CD14-positive monocyte (primary cell): Measurements from ENCODE around the gene ST7. TPM values are rescaled to one million over a fixed set of nuclear protein-coding genes. Genes with fewer than 3 reads are reported as not detected.

Experiments
- DNase-seq, 3 donors: peaks; one replicate each; pipeline ENCODE4 v3.0.0-alpha.2; 2011 to 2022
- H2AFZ ChIP-seq: 2 replicates; pipeline ENCODE4 v1.6.0; 2012; ENCODE audit warnings: mild to moderate bottlenecking, low read depth, low read length, inconsistent platforms; ENCODE audit not compliant: insufficient read depth, poor library complexity, severe bottlenecking
- H3K27ac ChIP-seq, 2 donors: 1 replicate in 1 of 2; 2 replicates in 1 of 2; pipeline ENCODE4 v1.5.1; 2012 to 2013; ENCODE audit warnings: low read length in 2 of 2, control low read depth in 1 of 2, inconsistent platforms in 1 of 2, low read depth in 1 of 2, mild to moderate bottlenecking in 1 of 2
- H3K27me3 ChIP-seq, 2 donors: one replicate each; pipeline versions ENCODE4 v1.6.0 to v1.6.1; 2011 to 2013; ENCODE audit warnings: low read length in 2 of 2; ENCODE audit not compliant: control insufficient read depth in 2 of 2, insufficient read depth in 2 of 2
- H3K36me3 ChIP-seq, 2 donors: replicated peaks in 1 of 2; 1 replicate in 1 of 2; 2 replicates in 1 of 2; pipeline versions ENCODE4 v1.5.1 to v1.6.1; 2012 to 2013; ENCODE audit warnings: low read length in 2 of 2, control low read depth in 1 of 2, inconsistent platforms in 1 of 2, mild to moderate bottlenecking in 1 of 2; ENCODE audit not compliant: insufficient read depth in 2 of 2, control insufficient read depth in 1 of 2
- H3K4me1 ChIP-seq, 2 donors: 1 replicate in 1 of 2; 2 replicates in 1 of 2; pipeline versions ENCODE4 v1.5.1 to v1.6.1; 2012 to 2013; ENCODE audit warnings: low read length in 2 of 2, control low read depth in 1 of 2, inconsistent platforms in 1 of 2, mild to moderate bottlenecking in 1 of 2, moderate library complexity in 1 of 2; ENCODE audit not compliant: insufficient read depth in 2 of 2, control insufficient read depth in 1 of 2
- H3K4me2 ChIP-seq: replicated peaks from 2 replicates; pipeline ENCODE3; 2012; ENCODE audit warnings: low read length, moderate library complexity, mild to moderate bottlenecking; ENCODE audit not compliant: poor library complexity, severe bottlenecking; ENCODE audit errors: extremely low read depth
- H3K4me3 ChIP-seq, 3 experiments: fragments of 200-600 bp in 1 of 3; sonication (generic) in 1 of 3; replicated peaks in 1 of 3; 1 replicate in 2 of 3; 2 replicates in 1 of 3; pipeline ENCODE4 v1.5.1; 2011 to 2013; ENCODE audit warnings: low read length in 3 of 3, mild to moderate bottlenecking in 3 of 3, control low read depth in 2 of 3, low read depth in 2 of 3, inconsistent platforms in 1 of 3, moderate library complexity in 1 of 3
- H3K79me2 ChIP-seq: 2 replicates; pipeline ENCODE4 v1.6.0; 2012; ENCODE audit warnings: mild to moderate bottlenecking, control low read depth, inconsistent platforms, low read length, moderate library complexity; ENCODE audit not compliant: insufficient read depth
- H3K9ac ChIP-seq: 2 replicates; pipeline ENCODE4 v1.6.0; 2017; ENCODE audit warnings: low read length, mild to moderate bottlenecking; ENCODE audit not compliant: insufficient read depth, poor library complexity, severe bottlenecking
- H3K9me3 ChIP-seq, 2 donors: replicated peaks in 1 of 2; 1 replicate in 1 of 2; 2 replicates in 1 of 2; pipeline versions ENCODE4 v1.5.1 to v1.6.1; 2012 to 2013; ENCODE audit warnings: low read length in 2 of 2, control low read depth in 1 of 2; ENCODE audit not compliant: control insufficient read depth in 1 of 2, insufficient read depth in 1 of 2
- H4K20me1 ChIP-seq: 2 replicates; pipeline ENCODE4 v1.6.0; 2012; ENCODE audit warnings: mild to moderate bottlenecking, low read length, control low read depth, moderate library complexity; ENCODE audit not compliant: insufficient read depth
- H3K27ac Mint-ChIP-seq, 7 donors: one replicate each; pipeline ENCODE4 v1.8.0; 2020; ENCODE audit warnings: mild to moderate bottlenecking in 7 of 7, mixed read lengths in 7 of 7, moderate library complexity in 6 of 7, inconsistent platforms in 2 of 7
- H3K27me3 Mint-ChIP-seq, 3 donors: one replicate each; pipeline ENCODE4 v1.8.0; 2021 to 2022; ENCODE audit warnings: low read depth in 3 of 3, mild to moderate bottlenecking in 3 of 3, mixed read lengths in 3 of 3, moderate library complexity in 3 of 3, inconsistent platforms in 1 of 3
- H3K36me3 Mint-ChIP-seq, 2 donors: one replicate each; pipeline ENCODE4 v1.8.0; 2020; ENCODE audit warnings: mixed read lengths in 2 of 2, inconsistent platforms in 1 of 2, mild to moderate bottlenecking in 1 of 2
- H3K4me1 Mint-ChIP-seq: one replicate; pipeline ENCODE4 v1.8.0; 2020; ENCODE audit warnings: mild to moderate bottlenecking, mixed read lengths
- H3K4me3 Mint-ChIP-seq, 2 donors: one replicate each; pipeline ENCODE4 v1.8.0; 2020; ENCODE audit warnings: mild to moderate bottlenecking in 2 of 2, mixed read lengths in 2 of 2, moderate library complexity in 1 of 2
- H3K9me3 Mint-ChIP-seq, 7 donors: one replicate each; pipeline ENCODE4 v1.8.0; 2020 to 2022; ENCODE audit warnings: mixed read lengths in 7 of 7, mild to moderate bottlenecking in 6 of 7, moderate library complexity in 6 of 7, inconsistent platforms in 2 of 7
- WGBS: methylation state at CpG from one replicate; pipeline ENCODE4 v1.1.5; 2013; ENCODE audit warnings: missing lambda C conversion rate; ENCODE audit not compliant: insufficient coverage; 5-methylcytosine and 5-hydroxymethylcytosine counted together
- intact Hi-C, 2 donors: fragments of 100-400 bp; cut with micrococcal nuclease; formaldehyde crosslinking; loops; one replicate each; pipeline versions ENCODE4 v1.15.0 to v1.15.1; 2023
- polyA plus RNA-seq, 3 donors: library from polyadenylated mRNA; depleted of rRNA in 1 of 3; unstranded in 2 of 3; stranded (reverse) in 1 of 3; fragments of 300-500 nt in 2 of 3; fragments of >200 nt in 1 of 3; fragmentation: Illumina TruSeq in 2 of 3; gene quantifications; 1 replicate in 2 of 3; 2 replicates in 1 of 3; pipeline ENCODE4 v1.2.3, GENCODE V29; 2012 to 2021
- TF ChIP-seq, protein P1 (sequence below): fragments of 200-600 bp; IDR thresholded peaks from one replicate; pipeline ENCODE4 v1.8.0; 2022; ENCODE audit warnings: antibody characterized with exemption, mild to moderate bottlenecking

ST7 gene
- polyA plus RNA-seq, 3 donors, result 3.6 to 5.5 (median 4.1) TPM

DNA sequence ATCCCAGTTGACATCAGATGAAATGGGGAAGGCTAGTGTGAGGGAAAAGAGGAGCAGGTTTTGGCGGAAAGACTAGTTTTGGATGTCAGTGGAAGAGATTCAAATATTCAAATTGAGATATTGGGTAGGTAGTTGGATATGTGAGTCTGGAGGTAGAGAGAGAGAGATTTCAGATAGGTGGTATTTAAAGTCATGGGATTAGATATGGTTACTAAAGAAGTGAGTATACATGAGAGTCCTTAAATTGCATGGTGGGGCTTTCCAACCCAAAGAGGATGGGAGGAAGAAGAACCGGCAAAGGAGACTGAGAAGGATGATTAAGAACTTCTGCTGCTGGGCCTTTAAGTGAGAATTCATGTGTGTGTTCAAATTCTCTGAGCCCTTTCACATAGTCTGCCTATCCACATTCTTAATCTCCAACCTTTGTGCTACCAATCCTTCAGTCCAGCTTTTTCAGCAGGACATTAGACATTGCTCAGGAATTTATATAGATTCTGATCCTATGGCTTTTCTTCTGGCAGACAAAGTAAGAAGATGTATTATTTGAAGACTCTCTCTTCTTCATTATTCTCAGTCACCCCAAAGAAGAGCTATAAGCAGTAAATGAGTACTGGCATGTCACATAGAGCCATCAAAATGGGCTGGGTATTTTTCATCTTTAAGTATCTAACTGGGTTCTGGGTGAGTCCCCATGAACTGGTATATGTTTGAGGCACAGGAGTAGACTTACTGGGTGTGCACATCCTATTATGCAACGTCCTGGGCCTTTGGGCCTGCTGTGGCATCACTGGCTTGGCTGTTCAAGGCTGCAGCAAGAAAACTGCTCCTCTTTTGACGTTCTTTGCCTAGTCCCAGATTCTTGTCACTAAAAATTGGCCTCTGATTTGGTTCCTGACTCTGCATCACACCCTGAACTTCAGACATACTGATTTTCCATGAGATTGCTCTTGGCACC, 33.6 kb downstream of the ST7 start:
- no peak overlapping the region for H3K27ac ChIP-seq
- H3K9me3 Mint-ChIP-seq, result peaks cover 5 to 10% (median 7%) of the 10 kb centered on the region in 7 donors
- no peak overlapping the region for H3K9ac ChIP-seq
- H3K4me1 Mint-ChIP-seq, result peaks cover 25% of the 10 kb centered on the region
- H3K36me3 Mint-ChIP-seq, result peaks cover 3 to 6% of the 10 kb centered on the region in 2 donors
- H2AFZ ChIP-seq, result no peak overlapping the region
- H3K27ac Mint-ChIP-seq, result peak overlapping the region in 1 of 7 donors; percentile 75
- TF ChIP-seq, protein P1, sequence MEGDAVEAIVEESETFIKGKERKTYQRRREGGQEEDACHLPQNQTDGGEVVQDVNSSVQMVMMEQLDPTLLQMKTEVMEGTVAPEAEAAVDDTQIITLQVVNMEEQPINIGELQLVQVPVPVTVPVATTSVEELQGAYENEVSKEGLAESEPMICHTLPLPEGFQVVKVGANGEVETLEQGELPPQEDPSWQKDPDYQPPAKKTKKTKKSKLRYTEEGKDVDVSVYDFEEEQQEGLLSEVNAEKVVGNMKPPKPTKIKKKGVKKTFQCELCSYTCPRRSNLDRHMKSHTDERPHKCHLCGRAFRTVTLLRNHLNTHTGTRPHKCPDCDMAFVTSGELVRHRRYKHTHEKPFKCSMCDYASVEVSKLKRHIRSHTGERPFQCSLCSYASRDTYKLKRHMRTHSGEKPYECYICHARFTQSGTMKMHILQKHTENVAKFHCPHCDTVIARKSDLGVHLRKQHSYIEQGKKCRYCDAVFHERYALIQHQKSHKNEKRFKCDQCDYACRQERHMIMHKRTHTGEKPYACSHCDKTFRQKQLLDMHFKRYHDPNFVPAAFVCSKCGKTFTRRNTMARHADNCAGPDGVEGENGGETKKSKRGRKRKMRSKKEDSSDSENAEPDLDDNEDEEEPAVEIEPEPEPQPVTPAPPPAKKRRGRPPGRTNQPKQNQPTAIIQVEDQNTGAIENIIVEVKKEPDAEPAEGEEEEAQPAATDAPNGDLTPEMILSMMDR, result no peak
- H4K20me1 ChIP-seq, result no peaks in the 10 kb centered on the region
- peaks cover 0 to 6% of the 10 kb centered on the region in 2 donors for H3K9me3 ChIP-seq
- no peak overlapping the region for H3K4me3 ChIP-seq
- no peaks in the 10 kb centered on the region for H3K79me2 ChIP-seq
- intact Hi-C loops, result loop anchor here in 1 of 2 donors (10.0 kb wide), 1 partner anchor 128 kb away; no protein-coding TSS in a partner anchor
- peaks cover 6 to 15% of the 10 kb centered on the region in 2 donors for H3K4me1 ChIP-seq
- H3K4me2 ChIP-seq, result no peak overlapping the region
- 53% methylated on average over 3 of the region's 4 CpGs for WGBS
- H3K27me3 Mint-ChIP-seq, result peaks cover 0 to 1% (median 0%) of the 10 kb centered on the region in 3 donors
- peak in 1 of 3 donors; percentile 12 for DNase-seq
- H3K36me3 ChIP-seq, result no peaks in the 10 kb centered on the region
- H3K4me3 Mint-ChIP-seq, result no peak overlapping the region
- H3K27me3 ChIP-seq, result no peaks in the 10 kb centered on the region

DNA sequence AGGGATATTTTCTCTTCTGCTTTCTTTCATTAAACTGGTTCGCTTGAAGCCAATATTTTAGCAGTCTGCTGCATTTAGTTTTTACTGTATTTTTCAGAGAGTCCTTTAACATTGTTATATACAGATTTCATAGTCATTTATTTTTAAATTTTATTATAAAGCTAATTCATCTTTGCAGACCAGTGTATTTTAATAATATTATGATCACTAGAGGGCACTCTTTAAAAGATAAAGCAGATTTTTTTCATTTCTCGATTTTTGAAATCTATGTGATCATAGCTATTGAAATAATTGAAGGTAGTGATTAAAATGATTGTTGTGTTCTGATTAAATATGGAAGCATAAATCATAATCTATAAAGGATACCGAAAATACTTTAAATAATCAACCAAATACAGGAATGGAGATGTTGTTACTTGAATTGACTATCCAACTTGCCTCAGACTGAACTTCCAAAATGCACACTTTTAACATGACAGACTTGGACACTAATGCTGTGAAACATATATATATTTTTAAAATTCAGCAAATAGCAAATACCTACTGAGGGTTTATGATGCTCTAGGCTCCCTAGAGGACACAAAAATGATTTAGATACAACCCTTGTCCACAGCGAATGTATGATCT, 35.2 kb downstream of the ST7 start:
- no peak overlapping the region for H3K27ac Mint-ChIP-seq
- TF ChIP-seq, protein P1, result peak; percentile 50
- Histone ChIP-seq H2AFZ (no peak overlapping the region), H3K4me2 (no peak overlapping the region), H3K27me3 (no peaks in the 10 kb centered on the region), H3K9me3 (peaks cover 0 to 12% of the 10 kb centered on the region in 2 donors), H3K4me1 (peaks cover 0 to 11% of the 10 kb centered on the region in 2 donors), H3K79me2 (no peaks in the 10 kb centered on the region), H3K27ac (no peak overlapping the region), H4K20me1 (no peaks in the 10 kb centered on the region), H3K9ac (no peak overlapping the region), H3K36me3 (no peaks in the 10 kb centered on the region), H3K4me3 (no peak overlapping the region)
- DNase-seq, result no peak
- H3K4me1 Mint-ChIP-seq, result peaks cover 18% of the 10 kb centered on the region
- peaks cover 7 to 22% (median 16%) of the 10 kb centered on the region in 7 donors for H3K9me3 Mint-ChIP-seq
- peaks cover 6 to 11% of the 10 kb centered on the region in 2 donors for H3K36me3 Mint-ChIP-seq
- H3K27me3 Mint-ChIP-seq, result peaks cover 0 to 1% (median 0%) of the 10 kb centered on the region in 3 donors
- intact Hi-C loops, result loop anchor here in 1 of 2 donors (10.0 kb wide), 1 partner anchor 126 kb away; no protein-coding TSS in a partner anchor
- no CpG with 5 or more reads among the region's 4 CpGs for WGBS
- H3K4me3 Mint-ChIP-seq, result no peak overlapping the region
